MM.1S (cell line): ENCODE measurements around the gene IQSEC1.

Experiments
- EZH2phosphoT487 ChIP-seq: fragments of 300-600 bp; sonication (generic); IDR thresholded peaks from 2 replicates; pipeline ENCODE4 v1.6.1; 2018; ENCODE audit warnings: antibody characterized with exemption, low read length
- TF ChIP-seq, protein P1 (sequence below): fragments of 300-600 bp; sonication (generic); IDR thresholded peaks from 2 replicates; pipeline ENCODE4 v1.5.1; 2016; ENCODE audit warnings: antibody characterized with exemption, low read length, mixed read lengths

DNA sequence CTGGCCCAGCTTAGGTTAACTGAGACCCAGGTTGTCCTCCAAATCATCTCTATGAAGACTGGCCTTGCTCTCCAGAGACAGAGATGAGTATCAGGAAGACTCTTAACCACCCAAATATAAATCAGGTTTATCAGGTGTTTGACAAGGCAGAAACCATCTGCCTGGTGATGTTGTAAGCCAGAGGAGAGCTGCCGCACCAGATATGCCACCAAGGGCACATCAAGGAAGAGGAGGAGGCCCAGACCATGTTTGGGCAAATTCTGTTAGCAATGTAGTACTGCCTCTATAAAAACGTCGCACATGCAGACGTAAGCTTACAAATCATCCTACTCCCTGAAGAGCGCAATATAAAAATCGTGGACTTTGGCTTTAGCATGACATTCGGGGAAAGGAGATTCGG lies 210.8 kb downstream of the IQSEC1 start:
- TF ChIP-seq, protein P1, sequence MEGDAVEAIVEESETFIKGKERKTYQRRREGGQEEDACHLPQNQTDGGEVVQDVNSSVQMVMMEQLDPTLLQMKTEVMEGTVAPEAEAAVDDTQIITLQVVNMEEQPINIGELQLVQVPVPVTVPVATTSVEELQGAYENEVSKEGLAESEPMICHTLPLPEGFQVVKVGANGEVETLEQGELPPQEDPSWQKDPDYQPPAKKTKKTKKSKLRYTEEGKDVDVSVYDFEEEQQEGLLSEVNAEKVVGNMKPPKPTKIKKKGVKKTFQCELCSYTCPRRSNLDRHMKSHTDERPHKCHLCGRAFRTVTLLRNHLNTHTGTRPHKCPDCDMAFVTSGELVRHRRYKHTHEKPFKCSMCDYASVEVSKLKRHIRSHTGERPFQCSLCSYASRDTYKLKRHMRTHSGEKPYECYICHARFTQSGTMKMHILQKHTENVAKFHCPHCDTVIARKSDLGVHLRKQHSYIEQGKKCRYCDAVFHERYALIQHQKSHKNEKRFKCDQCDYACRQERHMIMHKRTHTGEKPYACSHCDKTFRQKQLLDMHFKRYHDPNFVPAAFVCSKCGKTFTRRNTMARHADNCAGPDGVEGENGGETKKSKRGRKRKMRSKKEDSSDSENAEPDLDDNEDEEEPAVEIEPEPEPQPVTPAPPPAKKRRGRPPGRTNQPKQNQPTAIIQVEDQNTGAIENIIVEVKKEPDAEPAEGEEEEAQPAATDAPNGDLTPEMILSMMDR: no peak
- TF ChIP-seq EZH2phosphoT487: no peak
